A673 (cell line): ENCODE measurements around the gene ERCC6L2.

Source experiments
- CTCF ChIP-seq: fragments of 300-800, 200-600 bp; sonication (generic); conservative IDR thresholded peaks from 2 replicates; pipeline ENCODE4 v1.5.1; 2017; ENCODE audit warnings: low read depth, mild to moderate bottlenecking, antibody characterized with exemption, low read length, moderate library complexity, mixed read lengths
- EZH2 ChIP-seq: fragments of 200-600 bp; sonication (generic); IDR thresholded peaks from 2 replicates; pipeline ENCODE4 v1.6.1; 2017; ENCODE audit warnings: borderline replicate concordance, low read depth, mild to moderate bottlenecking, mixed read lengths, antibody characterized with exemption, low read length; ENCODE audit not compliant: poor library complexity, severe bottlenecking

GRCh38 chr9:95977371-95977770 is 101.9 kb downstream of the ERCC6L2 start:
- TF ChIP-seq CTCF (no peak), EZH2 (no peak)
